COR-L47 (cell line): Measurements from ENCODE around the gene COG2.

ENCODE experiments used
- DNase-seq: peaks from one replicate; lab custom pipeline; 2025; lab: John Stamatoyannopoulos, UW

Gene COG2

DNA sequence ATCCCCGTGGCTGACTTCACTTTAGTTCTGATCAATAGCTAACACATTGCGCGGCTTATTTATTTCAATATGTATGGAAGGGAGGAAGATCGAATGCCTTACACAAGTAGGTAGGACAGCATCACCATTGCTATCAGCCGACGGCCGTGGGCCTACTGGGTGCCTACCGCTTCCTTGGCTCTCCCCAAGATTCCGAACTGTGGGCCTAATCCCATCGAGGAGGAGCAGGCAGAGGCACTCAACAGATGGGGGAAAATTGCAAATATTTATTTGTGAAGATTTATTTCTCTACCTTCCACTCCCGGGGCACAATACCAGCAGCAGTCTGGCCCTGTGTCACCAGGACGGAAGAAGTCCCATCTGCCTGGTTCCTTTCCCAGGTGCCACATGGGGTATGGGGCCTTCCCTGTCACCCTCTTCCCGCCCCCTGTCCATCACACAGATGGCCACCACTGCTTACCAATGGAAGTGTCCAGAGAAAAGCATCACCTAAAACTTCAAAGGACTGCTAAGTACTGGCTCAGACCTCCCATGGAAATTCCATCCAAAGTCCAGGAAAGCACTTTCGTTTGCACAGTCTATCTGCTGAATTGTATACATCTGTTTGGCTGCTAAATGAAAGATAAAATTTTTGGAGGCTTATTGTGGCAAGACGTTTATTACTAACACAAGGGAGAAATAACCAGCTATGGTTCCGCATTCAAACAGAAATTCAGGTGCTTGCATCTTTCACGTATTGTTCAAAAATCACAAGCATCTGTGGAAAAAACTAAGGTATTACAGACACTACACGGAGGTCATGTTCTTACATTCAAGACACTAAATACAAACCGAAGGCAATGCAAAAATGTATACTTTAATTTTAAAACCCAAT is 59.9 kb downstream of the COG2 start:
- DNase-seq = no peak

- no peak for DNase-seq
These were observed 60.8 kb downstream of the COG2 start for GRCh38 chr1:230702934-230703678.

DNA sequence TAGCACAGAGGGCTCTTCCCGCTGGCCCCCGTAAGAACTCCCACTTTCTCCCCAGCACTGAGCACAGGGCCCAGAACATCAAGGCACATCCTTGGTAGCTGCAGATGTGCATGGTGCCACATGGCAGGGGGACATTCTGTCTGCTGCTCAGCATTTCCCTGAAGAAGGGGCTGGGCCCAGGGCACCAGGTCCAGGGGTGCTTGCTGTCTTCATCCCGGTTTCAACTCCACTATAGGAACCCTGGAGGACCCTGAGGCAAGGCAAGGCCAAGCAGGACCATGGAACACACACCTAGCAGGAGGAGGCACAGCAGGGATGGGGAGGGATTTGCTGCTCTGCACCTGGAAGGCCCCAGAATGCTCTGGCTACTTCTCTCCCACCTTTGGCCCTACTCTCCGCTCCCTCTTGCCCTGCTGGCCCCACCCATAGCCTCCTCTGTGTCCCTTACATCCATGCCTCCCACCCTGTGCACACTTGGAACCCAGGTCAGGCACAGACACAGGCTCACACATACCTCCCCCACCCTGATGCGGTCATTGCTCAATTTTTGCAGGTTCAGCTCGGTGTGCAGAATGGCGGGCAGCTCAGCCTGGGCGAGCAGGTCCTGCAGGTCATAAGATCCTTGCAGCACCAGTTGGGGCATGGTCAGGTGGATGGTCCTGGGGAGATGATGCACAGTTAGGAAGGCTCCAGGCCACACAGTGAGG is 61.6 kb downstream of the COG2 start:
- DNase-seq = no peak

GRCh38 chr1:230704830-230705229 is 62.5 kb downstream of the COG2 start:
- DNase-seq = no peak

DNA sequence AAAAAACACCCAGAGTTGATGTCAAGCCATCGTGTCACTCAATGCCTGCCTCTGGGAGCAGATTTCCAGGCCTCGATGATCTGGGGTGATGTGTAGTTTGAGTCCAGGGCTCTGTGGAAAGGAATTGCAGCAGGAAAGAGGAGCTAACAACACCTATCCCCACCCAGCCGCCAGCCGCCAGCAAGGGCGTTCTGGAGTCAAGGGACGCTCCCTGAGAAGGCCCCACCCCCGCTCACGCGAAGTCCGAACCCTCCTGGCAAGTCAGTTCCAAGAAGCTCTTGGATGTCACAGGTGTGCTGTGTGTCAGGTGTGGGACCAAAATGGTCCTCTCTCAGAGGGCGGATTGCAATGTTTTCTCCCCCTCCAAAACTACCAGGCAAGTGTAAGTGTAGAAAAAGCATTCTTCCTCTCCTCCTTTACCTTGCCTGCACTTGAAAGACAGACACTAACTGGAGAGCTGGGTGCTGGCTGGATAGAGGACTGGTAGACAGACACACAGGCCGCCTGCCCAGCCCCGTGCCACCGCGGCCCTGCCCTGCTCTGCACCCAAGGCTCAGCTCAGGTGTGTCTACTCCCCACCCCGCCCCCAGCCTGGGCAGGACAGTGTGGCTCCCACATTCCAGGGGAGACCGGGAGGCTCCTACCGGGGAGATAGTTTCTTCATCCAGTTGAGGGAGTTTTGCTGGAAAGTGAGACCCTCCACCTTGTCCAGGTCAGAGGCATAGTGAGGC is 63.2 kb downstream of the COG2 start:
- DNase-seq = no peak

GRCh38 chr1:230706020-230706699 is 63.9 kb downstream of the COG2 start:
- no peak for DNase-seq

DNA sequence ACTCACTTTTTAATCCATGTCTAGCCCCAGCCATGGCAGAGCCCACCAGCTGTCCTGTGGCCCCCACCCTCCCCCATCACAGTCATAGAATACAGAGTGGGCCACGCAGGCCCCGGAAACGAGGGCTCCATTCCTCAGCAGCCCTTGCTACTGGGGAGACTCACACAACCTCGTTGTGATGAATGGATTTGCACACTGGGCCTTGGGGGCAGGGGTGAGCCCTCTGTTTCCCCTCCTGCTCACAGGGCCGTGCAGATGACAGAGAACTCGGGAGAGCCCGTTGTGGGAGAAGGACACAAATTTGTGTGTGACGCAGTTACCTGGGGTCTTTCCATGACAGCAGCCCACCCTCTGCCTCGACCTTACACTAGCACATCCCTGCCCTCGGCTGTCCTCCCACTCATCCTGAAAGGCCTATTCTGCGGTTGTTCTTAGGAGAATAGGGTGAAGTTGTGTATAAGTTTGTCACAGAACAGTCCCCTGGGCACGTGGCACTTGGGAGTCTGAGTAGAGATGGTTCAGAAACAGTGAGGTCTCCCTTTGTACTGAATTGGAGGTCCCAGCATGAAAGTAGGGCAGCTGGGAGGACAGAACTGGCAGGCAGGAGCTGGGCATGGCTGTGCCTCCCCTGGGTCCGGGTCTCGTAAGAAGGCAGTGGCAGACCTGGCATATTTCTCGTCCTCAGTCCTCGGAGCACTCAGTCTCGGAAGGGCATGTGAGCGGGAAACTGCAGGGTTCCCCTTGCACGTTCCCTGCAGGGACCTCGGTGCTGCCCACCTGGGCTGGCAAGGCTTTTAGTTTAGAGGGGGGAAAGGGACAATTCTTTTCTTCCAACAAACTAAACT is 64.8 kb downstream of the COG2 start:
- DNase-seq = no peak

GRCh38 chr1:230707732-230708630 is 65.7 kb downstream of the COG2 start:
- DNase-seq = no peak

- no peak for DNase-seq
These were observed 66.6 kb downstream of the COG2 start for GRCh38 chr1:230708631-230709580.

DNA sequence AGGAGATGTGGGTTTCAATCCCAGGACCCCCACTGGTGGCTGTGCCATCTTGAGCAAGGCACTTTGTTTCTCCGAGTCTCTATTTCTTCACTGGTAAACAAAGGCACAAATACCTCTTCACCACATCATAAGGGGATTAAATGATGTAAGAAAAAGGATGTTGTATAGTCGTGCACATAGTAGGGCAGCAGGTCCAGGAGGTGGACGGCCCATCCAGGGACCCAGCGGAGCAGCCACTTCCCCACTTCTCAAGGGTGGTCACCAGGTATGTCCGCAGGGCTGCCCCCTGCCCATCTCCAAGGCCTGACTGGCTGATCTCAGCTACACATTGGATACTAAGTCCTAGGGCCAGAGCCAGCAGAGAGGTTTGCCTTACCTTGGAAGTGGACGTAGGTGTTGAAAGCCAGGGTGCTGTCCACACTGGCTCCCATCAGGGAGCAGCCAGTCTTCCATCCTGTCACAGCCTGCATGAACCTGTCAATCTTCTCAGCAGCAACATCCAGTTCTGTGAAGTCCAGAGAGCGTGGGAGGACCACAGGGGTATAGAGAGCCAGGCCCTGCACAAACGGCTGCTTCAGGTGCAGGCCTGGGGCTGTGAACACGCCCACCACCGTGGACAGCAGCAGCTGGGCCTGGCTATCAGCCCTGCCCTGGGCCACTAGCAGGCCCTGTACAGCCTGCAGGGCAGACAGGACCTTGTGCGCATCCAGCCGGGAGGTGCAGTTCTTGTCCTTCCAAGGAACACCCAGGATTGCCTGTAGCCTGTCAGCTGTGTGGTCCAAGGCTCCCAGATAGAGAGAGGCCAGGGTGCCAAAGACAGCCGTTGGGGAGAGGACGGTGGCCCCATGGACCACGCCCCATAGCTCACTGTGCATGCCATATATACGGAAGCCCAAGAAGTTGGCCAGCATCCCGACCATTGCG is 67.6 kb downstream of the COG2 start:
- no peak for DNase-seq

DNA sequence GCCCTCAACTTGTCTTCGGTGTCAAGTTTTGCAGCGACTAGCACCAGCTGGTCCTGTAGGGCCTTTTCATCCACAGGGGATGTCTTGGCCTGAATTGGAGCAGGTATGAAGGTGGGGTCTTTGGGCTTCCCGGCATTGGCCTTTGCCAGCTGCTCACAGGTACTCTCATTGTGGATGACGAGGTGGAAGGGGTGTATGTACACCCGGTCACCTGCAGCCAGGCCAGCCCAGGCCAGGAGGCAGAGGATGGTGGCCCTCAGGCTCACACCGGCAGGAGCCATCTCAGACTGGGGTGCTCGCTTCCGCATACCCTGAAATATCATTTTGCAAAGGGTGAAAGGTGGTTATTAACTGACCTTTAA is 68.2 kb downstream of the COG2 start:
- no peak for DNase-seq

DNA sequence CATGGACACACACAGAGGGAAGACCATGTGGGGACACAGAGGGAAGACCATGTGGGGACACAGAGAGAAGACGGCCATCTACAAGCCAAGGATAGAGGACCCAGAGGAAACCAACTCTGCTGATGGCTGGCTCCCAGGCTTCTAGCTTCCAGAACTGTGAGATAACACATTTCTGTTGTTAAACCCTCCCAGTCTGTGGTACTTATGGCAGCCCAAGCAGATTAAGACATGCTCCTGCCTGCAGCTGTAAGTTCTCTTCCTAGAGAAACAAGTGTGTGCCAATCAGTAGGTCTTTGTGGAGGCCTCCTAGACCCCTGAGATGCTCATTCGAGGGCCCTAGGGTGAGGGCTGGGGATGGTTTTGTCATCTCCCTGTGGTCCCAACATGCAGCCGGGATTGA is 69.0 kb downstream of the COG2 start:
- DNase-seq = no peak

- no peak for DNase-seq
These were observed 70.2 kb downstream of the COG2 start for GRCh38 chr1:230712470-230712942.

- DNase-seq = no peak
These were observed 70.9 kb downstream of the COG2 start for GRCh38 chr1:230713138-230713537.

GRCh38 chr1:230713547-230713914 is 71.2 kb downstream of the COG2 start:
- no peak for DNase-seq

GRCh38 chr1:230713915-230714764 is 71.9 kb downstream of the COG2 start, which contains the start of gene AGT:
Gene AGT (minus strand): TSS chr1:230714122. CDS start chr1:230710823, 3,299 bp downstream.
- DNase-seq = no peak
